Tibial nerve (tissue), 4 donors: ENCODE results near the gene PLXDC2. TPM values are rescaled to one million over a fixed set of nuclear protein-coding genes. Genes with fewer than 3 reads are reported as not detected.

ENCODE experiments used
- DNase-seq, 2 donors: peaks; one replicate each; pipeline ENCODE4 v3.0.0-alpha.2; 2019; ENCODE audit warnings: low spot score in 2 of 2
- H3K27ac ChIP-seq, 4 donors: fragments of 200-600 bp; sonication (generic) in 3 of 4; one replicate each; pipeline ENCODE4 v1.5.1; 2017 to 2019; ENCODE audit warnings: mild to moderate bottlenecking in 1 of 4
- H3K27me3 ChIP-seq, 2 donors: fragments of 200-600 bp; sonication (generic) in 1 of 2; one replicate each; pipeline versions ENCODE4 v1.5.1 to v1.6.0; 2017 to 2019
- H3K36me3 ChIP-seq, 3 donors: fragments of 200-600 bp; sonication (generic); one replicate each; pipeline ENCODE4 v1.5.1; 2018 to 2019
- H3K4me1 ChIP-seq, 4 donors: fragments of 200-600 bp; sonication (generic) in 3 of 4; one replicate each; pipeline ENCODE4 v1.5.1; 2017 to 2019
- H3K4me3 ChIP-seq, 4 donors: fragments of 200-600 bp; sonication (generic) in 3 of 4; one replicate each; pipeline ENCODE4 v1.5.1; 2017 to 2019; ENCODE audit warnings: mild to moderate bottlenecking in 1 of 4, moderate library complexity in 1 of 4
- H3K9me3 ChIP-seq, 4 donors: fragments of 200-600 bp; sonication (generic) in 3 of 4; one replicate each; pipeline ENCODE4 v1.5.1; 2017 to 2019
- EP300 ChIP-seq, 2 donors: sonication (generic); formaldehyde crosslinking; IDR thresholded peaks; one replicate each; pipeline ENCODE4 v1.6.1; 2017; ENCODE audit warnings: antibody characterized with exemption in 2 of 2, mild to moderate bottlenecking in 1 of 2
- POLR2A ChIP-seq, 2 donors: fragments of 450-650 bp; IDR thresholded peaks; one replicate each; pipeline ENCODE4 v1.6.1; 2017; ENCODE audit warnings: antibody characterized with exemption in 2 of 2, mild to moderate bottlenecking in 2 of 2, moderate library complexity in 2 of 2
- WGBS, 2 donors: methylation state at CpG; one replicate each; pipeline ENCODE4 v1.1.5; 2018; 5-methylcytosine and 5-hydroxymethylcytosine counted together
- total RNA-seq, 4 donors: library from RNA; depleted of rRNA; stranded (reverse); fragments of >200 nt; gene quantifications; one replicate each; pipeline ENCODE4 v1.1.0, GENCODE V29; 2016
- TF ChIP-seq, protein P1 (sequence below), 5 experiments: fragments of 200-600 bp in 3 of 5; fragments of 450-650 bp in 2 of 5; sonication (generic) in 3 of 5; IDR thresholded peaks; one replicate each; pipeline ENCODE4 v1.5.1; 2016 to 2019; ENCODE audit warnings: antibody characterized with exemption in 5 of 5, mild to moderate bottlenecking in 3 of 5, moderate library complexity in 2 of 5

Gene PLXDC2
- total RNA-seq, 4 donors from 2014 or later, result 55.2 to 79.2 (median 74.5) TPM

DNA sequence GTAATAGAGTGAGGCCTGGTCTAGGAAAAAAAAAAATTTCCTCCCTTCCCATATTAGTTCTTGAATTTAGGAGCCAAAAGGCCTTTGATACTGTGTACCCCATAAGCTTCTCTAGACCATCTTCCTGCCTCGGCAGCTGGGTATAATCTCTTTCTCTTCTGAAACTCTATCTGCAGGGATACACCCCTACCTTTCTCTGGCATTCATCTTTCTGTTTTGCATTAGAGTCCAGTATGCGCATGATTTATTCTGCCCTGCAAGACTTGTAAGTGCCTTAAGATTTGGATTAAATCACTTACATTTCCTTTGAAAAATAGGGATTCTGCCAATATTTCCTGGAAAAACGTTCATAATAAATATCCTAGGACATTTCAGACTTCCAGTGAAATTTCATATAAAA lies 431.2 kb downstream of the PLXDC2 start:
- 72 to 73% methylated on average over 3 of the region's 3 CpGs for WGBS, 2 donors
- TF ChIP-seq, protein P1, sequence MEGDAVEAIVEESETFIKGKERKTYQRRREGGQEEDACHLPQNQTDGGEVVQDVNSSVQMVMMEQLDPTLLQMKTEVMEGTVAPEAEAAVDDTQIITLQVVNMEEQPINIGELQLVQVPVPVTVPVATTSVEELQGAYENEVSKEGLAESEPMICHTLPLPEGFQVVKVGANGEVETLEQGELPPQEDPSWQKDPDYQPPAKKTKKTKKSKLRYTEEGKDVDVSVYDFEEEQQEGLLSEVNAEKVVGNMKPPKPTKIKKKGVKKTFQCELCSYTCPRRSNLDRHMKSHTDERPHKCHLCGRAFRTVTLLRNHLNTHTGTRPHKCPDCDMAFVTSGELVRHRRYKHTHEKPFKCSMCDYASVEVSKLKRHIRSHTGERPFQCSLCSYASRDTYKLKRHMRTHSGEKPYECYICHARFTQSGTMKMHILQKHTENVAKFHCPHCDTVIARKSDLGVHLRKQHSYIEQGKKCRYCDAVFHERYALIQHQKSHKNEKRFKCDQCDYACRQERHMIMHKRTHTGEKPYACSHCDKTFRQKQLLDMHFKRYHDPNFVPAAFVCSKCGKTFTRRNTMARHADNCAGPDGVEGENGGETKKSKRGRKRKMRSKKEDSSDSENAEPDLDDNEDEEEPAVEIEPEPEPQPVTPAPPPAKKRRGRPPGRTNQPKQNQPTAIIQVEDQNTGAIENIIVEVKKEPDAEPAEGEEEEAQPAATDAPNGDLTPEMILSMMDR (IDR thresholded peaks at IDR 0.05), result no peak
- TF ChIP-seq POLR2A (IDR thresholded peaks at IDR 0.05), result no peak
- TF ChIP-seq EP300 (IDR thresholded peaks at IDR 0.05), result no peak
- Histone ChIP-seq H3K4me1 (no peaks in the 10 kb centered on the region), H3K27me3 (no peaks in the 10 kb centered on the region), H3K27ac (no peak overlapping the region), H3K36me3 (peaks cover 0 to 46% (median 0%) of the 10 kb centered on the region in 3 donors), H3K4me3 (no peak overlapping the region), H3K9me3 (no peaks in the 10 kb centered on the region)
- DNase-seq, result no peak

DNA sequence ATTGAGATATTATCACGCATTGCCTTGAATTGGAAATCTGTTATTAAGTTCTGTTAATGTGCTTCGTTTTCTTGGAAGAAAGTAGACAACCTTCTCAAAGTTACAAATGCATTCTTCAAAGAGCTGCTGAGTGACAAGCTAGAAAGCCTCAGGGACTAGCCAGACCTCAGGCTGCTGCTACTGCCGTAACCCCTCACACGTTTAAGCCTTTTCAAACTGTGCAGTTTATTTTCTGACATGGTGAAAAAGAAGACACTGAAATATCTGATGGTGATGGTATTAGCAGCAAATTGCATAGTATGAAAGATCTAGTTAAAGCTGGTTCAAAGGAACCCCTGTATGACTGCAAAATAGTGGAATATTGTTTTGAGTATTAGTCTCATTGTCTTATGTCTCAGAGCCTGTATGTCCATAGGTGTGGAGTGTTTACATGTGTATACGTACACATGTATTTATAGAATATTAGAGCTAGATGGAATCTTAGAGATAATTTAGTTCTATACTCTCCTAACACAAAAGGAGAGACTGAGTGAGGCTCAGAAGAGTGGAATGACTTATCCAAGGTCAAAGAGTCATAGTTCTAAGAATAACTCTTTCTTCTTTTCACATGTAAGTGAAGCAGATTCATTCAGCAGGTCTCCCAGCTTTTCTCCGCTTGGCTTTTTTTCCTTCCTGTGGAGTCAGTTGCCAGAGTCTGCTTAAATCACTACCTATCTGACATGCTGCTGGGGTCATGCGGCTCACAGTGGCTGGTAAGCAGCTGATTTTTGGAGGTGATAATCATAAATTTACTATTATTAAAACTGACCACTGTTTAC lies 431.9 kb downstream of the PLXDC2 start:
- Histone ChIP-seq H3K36me3 (peaks cover 0 to 46% (median 0%) of the 10 kb centered on the region in 3 donors), H3K27ac (no peak overlapping the region), H3K4me3 (no peak overlapping the region), H3K9me3 (no peaks in the 10 kb centered on the region), H3K27me3 (no peaks in the 10 kb centered on the region), H3K4me1 (no peaks in the 10 kb centered on the region)
- WGBS, 2 donors, result 82 to 84% methylated on average over 7 of the region's 7 CpGs
- no peak for TF ChIP-seq POLR2A (IDR thresholded peaks at IDR 0.05)
- TF ChIP-seq, protein P1 (IDR thresholded peaks at IDR 0.05), result no peak
- no peak for TF ChIP-seq EP300 (IDR thresholded peaks at IDR 0.05)
- DNase-seq, result no peak

DNA sequence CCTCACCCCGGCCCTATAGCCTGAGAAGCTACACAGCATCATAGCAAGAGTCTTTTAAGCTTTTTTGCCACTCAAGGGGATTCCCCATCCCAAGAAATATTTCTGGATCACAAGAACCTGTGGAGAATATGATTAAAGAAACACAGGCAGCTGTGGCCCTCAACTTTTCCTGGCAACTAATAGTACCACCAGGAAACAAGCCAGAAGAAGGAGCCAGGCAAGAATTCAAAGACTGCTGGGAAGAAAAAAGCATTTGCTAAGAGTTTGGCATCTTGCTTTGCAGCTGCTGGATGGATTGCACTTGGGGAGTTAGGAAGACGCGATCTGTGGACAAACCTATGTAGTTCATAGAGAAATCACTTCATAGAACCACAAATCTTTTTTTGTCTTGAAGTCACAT lies 437.8 kb downstream of the PLXDC2 start:
- Histone ChIP-seq H3K36me3 (peaks cover 0 to 21% (median 0%) of the 10 kb centered on the region in 3 donors), H3K27me3 (no peaks in the 10 kb centered on the region), H3K4me3 (no peak overlapping the region), H3K27ac (peak overlapping the region in 1 of 4 donors; percentile 8), H3K4me1 (peaks cover 0 to 14% (median 0%) of the 10 kb centered on the region in 4 donors), H3K9me3 (no peaks in the 10 kb centered on the region)
- peak in 1 of 2 donors; percentile 18 for DNase-seq
- WGBS, 2 donors, result 31 to 35% methylated on average over 3 of the region's 3 CpGs
- TF ChIP-seq POLR2A (IDR thresholded peaks at IDR 0.05) (no peak), EP300 (IDR thresholded peaks at IDR 0.05) (peak in 1 of 2 donors; percentile 14)

DNA sequence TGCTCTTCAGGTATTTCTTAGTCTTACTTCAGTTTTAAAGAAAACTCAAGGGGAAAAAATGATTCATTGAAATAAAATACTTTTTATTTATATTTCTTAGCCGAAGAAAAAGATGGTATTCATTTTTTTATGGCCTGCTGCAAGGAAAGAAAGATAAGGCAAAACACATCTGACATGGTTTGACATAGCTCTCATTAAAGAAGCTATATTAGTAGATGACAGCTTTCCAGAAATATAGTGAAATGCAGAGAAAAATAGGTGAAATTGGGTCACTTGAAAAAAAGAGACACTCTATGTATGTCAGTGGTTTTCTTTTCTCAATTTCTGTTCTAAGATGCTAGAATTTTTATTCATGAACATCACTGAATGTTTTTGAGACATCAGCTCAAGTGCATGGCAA lies 438.3 kb downstream of the PLXDC2 start:
- no peak for DNase-seq
- WGBS, 2 donors, result 54 to 58% methylated on average over 1 of the region's 1 CpG
- no peaks in the 10 kb centered on the region for H3K9me3 ChIP-seq
- H3K27me3 ChIP-seq, result no peaks in the 10 kb centered on the region
- TF ChIP-seq, protein P1 (IDR thresholded peaks at IDR 0.05), result no peak
- TF ChIP-seq EP300 (IDR thresholded peaks at IDR 0.05), result no peak
- TF ChIP-seq POLR2A (IDR thresholded peaks at IDR 0.05), result no peak
- H3K27ac ChIP-seq, result no peak overlapping the region
- H3K36me3 ChIP-seq, result peaks cover 0 to 16% (median 0%) of the 10 kb centered on the region in 3 donors
- no peak overlapping the region for H3K4me3 ChIP-seq
- H3K4me1 ChIP-seq, result peaks cover 0 to 14% (median 0%) of the 10 kb centered on the region in 4 donors

DNA sequence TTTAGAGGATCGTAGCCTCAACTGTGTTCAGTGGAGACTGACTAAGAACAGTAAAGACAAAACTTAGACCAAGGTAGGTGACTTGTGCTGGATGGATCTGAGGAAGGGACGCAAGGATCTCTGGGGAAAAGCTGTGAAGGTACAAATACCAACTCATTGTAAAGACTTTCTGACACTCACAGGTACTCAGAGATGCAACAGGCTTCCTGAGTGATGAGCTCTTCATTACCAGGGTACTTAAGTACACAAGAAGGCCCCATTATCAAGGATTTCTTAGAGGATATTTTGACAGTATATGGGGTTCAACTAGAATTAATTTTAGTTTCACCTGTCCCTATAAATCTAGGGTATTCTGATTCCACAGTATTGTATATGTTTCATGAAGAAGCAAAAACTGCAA lies 440.7 kb downstream of the PLXDC2 start:
- no peaks in the 10 kb centered on the region for H3K27me3 ChIP-seq
- no peak for DNase-seq
- TF ChIP-seq, protein P1 (IDR thresholded peaks at IDR 0.05), result no peak
- TF ChIP-seq POLR2A (IDR thresholded peaks at IDR 0.05) (no peak), EP300 (IDR thresholded peaks at IDR 0.05) (no peak)
- peaks cover 0 to 14% (median 0%) of the 10 kb centered on the region in 4 donors for H3K4me1 ChIP-seq
- WGBS, 2 donors, result 91 to 94% methylated on average over 2 of the region's 2 CpGs
- no peaks in the 10 kb centered on the region for H3K9me3 ChIP-seq
- H3K27ac ChIP-seq, result no peak overlapping the region
- peaks cover 0 to 13% (median 0%) of the 10 kb centered on the region in 3 donors for H3K36me3 ChIP-seq
- H3K4me3 ChIP-seq, result no peak overlapping the region
